Activated naive CD8-positive, alpha-beta T cell (primary cell): ENCODE measurements around the gene CCDC146.

Experiments used
- H3K27ac Mint-ChIP-seq: one replicate; pipeline ENCODE4 v1.8.0; 2021; ENCODE audit warnings: mixed read lengths
- H3K27me3 Mint-ChIP-seq: one replicate; pipeline ENCODE4 v1.8.0; 2021; ENCODE audit warnings: mixed read lengths
- H3K36me3 Mint-ChIP-seq: one replicate; pipeline ENCODE4 v1.8.0; 2021; ENCODE audit warnings: mixed read lengths
- H3K4me1 Mint-ChIP-seq: one replicate; pipeline ENCODE4 v1.8.0; 2021; ENCODE audit warnings: low read depth, mixed read lengths
- H3K4me3 Mint-ChIP-seq: one replicate; pipeline ENCODE4 v1.8.0; 2021; ENCODE audit warnings: mild to moderate bottlenecking, mixed read lengths
- H3K9me3 Mint-ChIP-seq: one replicate; pipeline ENCODE4 v1.8.0; 2021; ENCODE audit warnings: low read depth, mixed read lengths

Gene CCDC146

DNA sequence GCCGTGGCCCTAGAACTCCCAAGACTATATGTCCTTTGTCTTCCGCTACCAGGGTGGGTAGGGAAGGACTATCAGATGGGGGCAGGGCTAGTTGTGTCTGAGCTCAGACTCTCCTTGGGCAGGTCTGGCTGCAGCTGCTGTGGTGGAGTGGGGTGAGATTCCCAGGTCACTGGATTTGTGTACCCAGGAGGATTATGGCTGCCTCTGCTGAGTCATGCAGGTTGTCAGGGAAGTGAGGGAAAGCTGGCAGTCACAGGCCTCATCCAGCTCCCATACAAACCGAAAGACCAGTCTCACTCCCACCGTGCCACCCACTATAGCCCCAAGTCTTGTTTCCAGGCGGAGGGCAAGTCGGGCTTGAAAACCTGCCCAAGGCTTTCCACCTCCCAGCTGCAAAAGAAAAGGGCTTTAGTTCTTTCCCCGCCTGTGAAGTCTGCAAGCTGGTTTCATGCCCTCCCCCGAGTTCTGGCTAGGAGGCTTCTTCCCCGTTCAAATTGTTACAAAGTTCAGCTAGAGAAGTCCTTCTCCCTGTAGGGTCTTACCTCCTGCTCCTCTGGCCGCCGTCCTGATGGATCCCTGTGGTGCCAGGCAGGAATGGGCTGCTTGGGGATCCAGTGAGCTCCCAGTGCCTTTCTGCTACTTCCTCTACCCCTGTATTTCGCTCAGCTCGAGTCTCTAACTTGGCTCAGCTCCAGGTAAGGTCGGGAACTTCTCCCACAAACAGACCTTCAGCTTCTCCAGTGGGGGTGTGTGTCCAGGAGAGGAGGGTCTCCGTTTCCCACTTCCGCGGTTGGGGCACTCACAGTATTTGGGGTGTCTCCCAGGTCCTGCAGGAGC is 184.0 kb downstream of the CCDC146 start:
- H3K4me3 Mint-ChIP-seq = no peak overlapping the region
- H3K27ac Mint-ChIP-seq = no peak overlapping the region
- H3K9me3 Mint-ChIP-seq = peaks cover 10% of the 10 kb centered on the region
- H3K4me1 Mint-ChIP-seq = peaks cover 2% of the 10 kb centered on the region
- H3K27me3 Mint-ChIP-seq = no peaks in the 10 kb centered on the region
- peaks cover 36% of the 10 kb centered on the region for H3K36me3 Mint-ChIP-seq

DNA sequence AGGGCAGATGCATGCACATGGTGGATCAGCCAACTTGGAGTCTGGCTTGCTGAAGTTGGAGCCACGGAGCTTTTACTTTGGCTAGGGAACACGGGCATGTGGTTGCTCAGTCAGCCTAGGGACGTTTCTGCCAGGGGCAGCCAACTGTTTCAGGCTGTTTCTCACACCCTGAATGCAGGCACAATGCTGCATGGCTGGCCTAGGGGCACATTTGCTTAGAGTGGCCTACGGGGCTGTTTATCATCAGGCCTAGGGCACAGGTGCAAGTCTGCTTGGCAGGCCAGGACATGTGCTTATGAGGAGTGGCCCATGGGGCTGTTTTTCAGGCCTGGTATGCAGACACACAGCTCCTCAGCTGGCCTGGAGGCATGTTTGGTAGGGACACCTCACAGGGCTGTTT is 186.4 kb downstream of the CCDC146 start:
- no peak overlapping the region for H3K4me3 Mint-ChIP-seq
- H3K36me3 Mint-ChIP-seq = peaks cover 20% of the 10 kb centered on the region
- H3K27ac Mint-ChIP-seq = no peak overlapping the region
- peaks cover 2% of the 10 kb centered on the region for H3K4me1 Mint-ChIP-seq
- peaks cover 3% of the 10 kb centered on the region for H3K9me3 Mint-ChIP-seq
- H3K27me3 Mint-ChIP-seq = no peaks in the 10 kb centered on the region

DNA sequence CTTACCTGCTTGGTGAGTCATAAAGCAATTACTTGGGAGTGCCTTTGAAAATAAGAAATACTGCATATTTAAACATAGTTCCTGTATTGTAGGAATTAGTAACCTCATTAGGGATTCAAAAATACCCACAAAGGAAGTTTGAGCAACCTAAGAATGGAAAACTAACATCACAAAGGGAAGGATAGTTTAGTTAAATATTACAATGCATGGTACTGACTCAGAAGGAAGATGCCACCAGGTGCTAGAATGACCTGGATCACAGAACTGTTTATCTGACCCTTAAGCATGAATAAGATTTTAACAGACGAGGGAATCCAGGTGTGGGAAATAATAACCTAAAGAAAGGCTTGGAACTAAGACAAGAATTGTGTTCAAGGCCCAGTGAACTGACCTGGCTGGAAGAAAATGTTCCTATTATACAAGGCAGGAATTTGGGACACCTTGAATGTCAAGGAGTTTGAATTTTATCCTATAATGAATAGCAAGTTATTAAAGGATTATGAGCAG is 187.4 kb downstream of the CCDC146 start:
- Mint-ChIP-seq H3K36me3 (peaks cover 20% of the 10 kb centered on the region), H3K27me3 (no peaks in the 10 kb centered on the region), H3K4me1 (peaks cover 2% of the 10 kb centered on the region)

DNA sequence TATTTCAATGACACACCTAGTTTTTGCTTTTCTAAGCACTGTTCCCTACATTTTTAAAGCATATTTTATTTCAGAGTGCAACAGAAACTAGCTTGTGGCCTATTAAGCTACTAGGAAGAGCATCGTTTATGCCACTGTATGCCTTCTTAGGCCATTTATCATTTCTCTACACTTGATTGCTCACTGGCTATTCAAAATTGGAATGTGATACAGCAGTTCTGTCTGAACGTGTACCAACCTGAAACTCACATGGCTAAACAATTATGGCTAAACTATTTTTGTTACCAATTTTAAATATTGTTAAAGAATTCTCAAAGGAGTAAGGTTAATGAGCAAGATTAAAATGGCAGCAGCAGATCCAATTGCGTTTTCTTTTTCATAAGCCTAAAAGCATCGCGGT is 188.6 kb downstream of the CCDC146 start:
- H3K27me3 Mint-ChIP-seq = no peaks in the 10 kb centered on the region
- no peak overlapping the region for H3K27ac Mint-ChIP-seq
- peaks cover 2% of the 10 kb centered on the region for H3K4me1 Mint-ChIP-seq
- peaks cover 28% of the 10 kb centered on the region for H3K36me3 Mint-ChIP-seq
- no peaks in the 10 kb centered on the region for H3K9me3 Mint-ChIP-seq
- no peak overlapping the region for H3K4me3 Mint-ChIP-seq

More for the DNA sequence above, 187.4 kb downstream of the CCDC146 start:
- no peak overlapping the region for H3K4me3 Mint-ChIP-seq
- no peak overlapping the region for H3K27ac Mint-ChIP-seq
- no peaks in the 10 kb centered on the region for H3K9me3 Mint-ChIP-seq

DNA sequence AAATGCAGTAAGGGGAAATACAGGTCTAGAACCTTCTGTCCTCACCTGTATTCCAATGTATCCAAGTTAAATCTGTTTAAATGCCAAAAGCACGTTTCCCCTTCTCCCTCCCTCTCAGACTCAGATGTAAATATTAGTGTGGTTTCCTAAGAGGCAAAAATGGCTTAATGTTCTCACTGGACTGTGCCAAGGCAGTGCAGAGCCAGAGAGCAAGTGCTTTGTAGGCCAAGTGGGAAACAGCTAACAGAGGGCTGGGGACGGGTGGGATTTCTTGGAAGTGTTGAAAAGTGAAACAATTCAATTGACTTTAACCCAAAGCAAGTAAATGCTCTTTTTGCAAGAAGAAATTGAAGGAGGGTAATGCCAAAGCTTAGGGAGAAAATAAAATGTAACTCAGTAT is 190.7 kb downstream of the CCDC146 start:
- Mint-ChIP-seq H3K9me3 (no peaks in the 10 kb centered on the region), H3K27me3 (no peaks in the 10 kb centered on the region), H3K4me1 (no peaks in the 10 kb centered on the region), H3K27ac (no peak overlapping the region), H3K4me3 (no peak overlapping the region), H3K36me3 (peaks cover 34% of the 10 kb centered on the region)

DNA sequence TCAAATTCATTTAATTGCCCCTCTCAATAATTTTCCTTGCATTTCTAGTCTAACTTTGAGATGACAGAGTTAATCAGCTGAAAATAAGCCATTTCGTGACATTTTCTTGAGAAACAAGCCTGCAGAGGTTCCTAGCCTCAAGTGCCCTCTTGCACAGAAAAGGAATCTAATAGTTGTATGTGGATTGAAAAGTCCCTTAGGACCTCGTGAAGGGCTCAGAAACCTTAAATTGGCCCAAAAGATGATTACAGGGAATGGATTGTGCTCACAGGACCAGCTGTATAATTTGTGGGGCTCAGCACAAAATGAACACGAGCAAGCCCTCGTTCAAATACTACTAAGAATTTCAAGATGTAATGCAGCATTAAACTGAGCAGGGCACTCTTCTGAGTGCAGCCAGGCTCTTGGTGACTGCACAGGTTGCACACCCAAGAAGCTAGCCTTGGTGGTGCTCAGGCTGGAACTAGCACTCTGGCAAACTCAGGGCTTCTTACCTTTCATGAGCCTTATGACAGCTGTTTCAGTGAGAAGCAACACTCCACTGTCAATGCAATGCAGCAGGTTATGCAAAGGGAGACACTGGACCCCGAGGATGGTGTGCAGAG is 191.6 kb downstream of the CCDC146 start:
- Mint-ChIP-seq H3K27me3 (no peaks in the 10 kb centered on the region), H3K27ac (no peak overlapping the region), H3K36me3 (peaks cover 37% of the 10 kb centered on the region), H3K9me3 (no peaks in the 10 kb centered on the region), H3K4me1 (no peaks in the 10 kb centered on the region), H3K4me3 (no peak overlapping the region)

DNA sequence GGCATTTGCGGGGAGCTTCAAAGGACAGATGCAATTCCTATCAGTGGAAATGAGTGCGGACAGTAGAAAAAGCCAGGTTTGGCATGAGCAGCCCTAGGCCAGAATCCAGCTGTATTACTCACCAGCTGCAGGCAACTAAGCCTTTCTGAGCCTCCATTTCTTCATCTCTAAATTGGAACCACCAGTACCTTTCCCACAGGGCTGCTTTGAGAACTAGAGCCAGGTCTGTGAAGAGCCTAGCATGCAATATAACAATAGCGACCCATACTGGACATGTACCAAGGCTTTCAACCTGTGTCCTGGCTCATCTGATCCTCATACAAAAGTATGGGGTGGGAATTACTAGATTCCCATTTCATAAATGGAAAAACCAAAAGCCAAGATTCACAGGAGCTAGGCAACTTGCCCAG is 192.8 kb downstream of the CCDC146 start:
- Mint-ChIP-seq H3K9me3 (no peaks in the 10 kb centered on the region), H3K4me3 (no peak overlapping the region), H3K27me3 (no peaks in the 10 kb centered on the region), H3K4me1 (no peaks in the 10 kb centered on the region), H3K27ac (no peak overlapping the region), H3K36me3 (peaks cover 42% of the 10 kb centered on the region)

DNA sequence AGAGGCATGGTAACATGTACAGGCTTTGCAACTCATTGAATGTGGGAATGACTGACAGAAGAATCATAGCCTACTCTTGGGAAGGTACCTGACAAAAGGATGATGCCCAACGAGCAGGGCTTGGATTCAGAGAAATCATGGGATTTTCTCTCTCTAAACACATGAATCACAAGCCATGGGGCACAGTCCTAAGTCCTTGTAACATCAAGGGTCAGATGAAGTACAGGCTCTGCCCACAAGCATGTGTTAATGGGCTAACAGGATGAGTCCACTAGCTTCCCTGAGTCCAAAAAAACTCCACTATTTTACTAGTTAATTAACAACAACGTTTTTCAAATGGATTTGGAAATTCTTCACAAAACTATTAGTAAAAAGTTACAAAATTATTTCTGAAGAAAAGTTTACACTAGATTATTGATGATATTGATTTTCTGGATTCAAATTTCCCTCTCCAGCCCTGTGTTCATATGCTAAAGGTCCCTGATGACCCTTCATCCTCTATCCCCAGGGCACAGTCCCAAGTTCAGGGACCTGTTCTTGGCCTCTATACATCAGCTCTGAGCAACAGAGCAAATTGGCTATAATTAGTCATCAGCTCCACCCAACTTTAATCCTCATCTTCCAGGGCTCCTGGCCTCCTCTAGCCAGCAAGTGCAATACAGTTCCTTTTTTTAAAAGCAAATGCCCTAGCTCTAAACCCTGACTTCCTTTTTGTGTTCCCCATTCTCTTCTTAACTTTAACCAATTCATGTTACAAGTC is 194.0 kb downstream of the CCDC146 start:
- Mint-ChIP-seq H3K27me3 (no peaks in the 10 kb centered on the region), H3K27ac (no peak overlapping the region), H3K4me1 (no peaks in the 10 kb centered on the region), H3K9me3 (no peaks in the 10 kb centered on the region), H3K4me3 (no peak overlapping the region), H3K36me3 (peaks cover 39% of the 10 kb centered on the region)

DNA sequence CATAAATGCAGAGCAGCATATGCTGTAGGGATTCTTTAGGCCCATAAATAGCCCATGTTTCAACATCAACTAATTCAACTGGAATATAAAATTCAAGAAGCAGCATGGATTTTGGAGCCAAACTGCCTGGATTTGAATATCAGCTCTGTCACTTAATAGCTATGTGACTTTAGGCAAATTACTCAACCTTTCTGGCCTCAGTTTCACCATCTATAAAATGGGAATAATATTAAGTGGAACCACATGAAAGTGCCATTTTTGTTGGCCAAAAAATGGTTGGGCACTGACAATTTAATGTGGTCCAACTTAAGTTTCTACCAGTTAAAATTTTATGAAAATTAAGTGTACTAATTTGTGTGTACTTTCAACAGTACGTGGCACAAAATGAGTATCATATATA is 195.6 kb downstream of the CCDC146 start:
- peaks cover 41% of the 10 kb centered on the region for H3K36me3 Mint-ChIP-seq
- H3K27me3 Mint-ChIP-seq = no peaks in the 10 kb centered on the region
- H3K4me1 Mint-ChIP-seq = no peaks in the 10 kb centered on the region
- no peak overlapping the region for H3K4me3 Mint-ChIP-seq
- no peaks in the 10 kb centered on the region for H3K9me3 Mint-ChIP-seq
- H3K27ac Mint-ChIP-seq = no peak overlapping the region

DNA sequence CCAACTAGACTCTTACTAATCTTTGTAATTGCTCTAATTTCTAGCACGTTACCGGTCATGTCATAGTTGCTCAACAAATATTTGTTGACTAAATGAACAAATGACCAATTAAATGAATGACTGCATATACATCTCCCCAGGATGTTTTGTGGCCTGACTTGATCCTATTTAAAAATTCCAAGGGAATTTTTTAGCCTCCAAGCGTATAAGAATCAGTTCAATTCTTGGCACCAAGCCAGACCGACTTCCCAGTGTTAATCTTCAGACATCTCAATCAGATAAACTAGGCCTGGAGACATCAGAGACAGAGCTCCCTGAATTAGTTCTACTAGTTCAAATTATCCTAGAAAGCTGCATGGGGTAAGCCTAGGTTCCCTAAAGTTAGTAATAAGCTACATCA is 197.7 kb downstream of the CCDC146 start:
- no peaks in the 10 kb centered on the region for H3K27me3 Mint-ChIP-seq
- no peak overlapping the region for H3K27ac Mint-ChIP-seq
- H3K4me1 Mint-ChIP-seq = no peaks in the 10 kb centered on the region
- H3K9me3 Mint-ChIP-seq = no peaks in the 10 kb centered on the region
- H3K4me3 Mint-ChIP-seq = no peak overlapping the region
- peaks cover 39% of the 10 kb centered on the region for H3K36me3 Mint-ChIP-seq

DNA sequence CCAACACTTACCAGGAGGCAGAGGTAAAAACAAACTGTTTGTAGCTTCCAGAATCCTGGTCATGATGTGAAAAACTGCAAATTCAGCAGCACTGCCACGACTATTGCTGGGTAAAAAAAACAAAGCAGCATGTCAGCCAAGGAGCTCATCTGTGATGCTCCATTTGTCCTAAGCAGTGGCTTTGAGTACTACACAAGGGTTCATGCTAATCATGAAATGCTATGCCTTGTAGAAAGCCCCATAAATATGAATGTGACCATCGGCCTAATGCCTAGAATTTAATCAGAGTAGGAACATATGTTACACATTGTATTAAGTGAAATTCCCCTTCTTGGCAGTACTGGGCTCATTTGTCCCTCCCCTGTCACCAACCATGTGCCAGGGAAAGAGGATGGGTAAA is 198.3 kb downstream of the CCDC146 start:
- no peak overlapping the region for H3K4me3 Mint-ChIP-seq
- no peaks in the 10 kb centered on the region for H3K27me3 Mint-ChIP-seq
- H3K36me3 Mint-ChIP-seq = peaks cover 37% of the 10 kb centered on the region
- no peak overlapping the region for H3K27ac Mint-ChIP-seq
- no peaks in the 10 kb centered on the region for H3K9me3 Mint-ChIP-seq
- no peaks in the 10 kb centered on the region for H3K4me1 Mint-ChIP-seq

DNA sequence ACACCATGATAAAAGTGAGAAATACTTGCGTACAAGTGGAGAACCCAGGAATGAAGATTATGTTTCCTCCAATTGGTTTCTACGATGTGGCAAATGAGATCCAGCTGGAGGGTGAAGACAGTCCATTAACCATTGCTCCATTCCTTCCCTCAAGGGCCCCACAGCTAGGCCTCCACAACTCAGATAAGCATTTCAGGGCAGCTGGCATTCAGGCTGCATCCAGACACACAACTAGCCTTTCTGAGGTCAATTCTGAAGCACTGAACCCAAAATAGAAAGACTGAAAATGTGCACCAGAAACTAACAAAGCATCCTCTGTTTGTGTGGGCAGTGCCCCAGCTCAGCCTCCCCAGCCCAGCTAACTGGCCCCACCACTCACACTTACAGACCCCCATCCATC is 198.9 kb downstream of the CCDC146 start:
- H3K4me3 Mint-ChIP-seq = no peak overlapping the region
- peak overlapping the region; percentile 51 for H3K27ac Mint-ChIP-seq
- no peaks in the 10 kb centered on the region for H3K27me3 Mint-ChIP-seq
- H3K4me1 Mint-ChIP-seq = no peaks in the 10 kb centered on the region
- no peaks in the 10 kb centered on the region for H3K9me3 Mint-ChIP-seq
- H3K36me3 Mint-ChIP-seq = peaks cover 36% of the 10 kb centered on the region

DNA sequence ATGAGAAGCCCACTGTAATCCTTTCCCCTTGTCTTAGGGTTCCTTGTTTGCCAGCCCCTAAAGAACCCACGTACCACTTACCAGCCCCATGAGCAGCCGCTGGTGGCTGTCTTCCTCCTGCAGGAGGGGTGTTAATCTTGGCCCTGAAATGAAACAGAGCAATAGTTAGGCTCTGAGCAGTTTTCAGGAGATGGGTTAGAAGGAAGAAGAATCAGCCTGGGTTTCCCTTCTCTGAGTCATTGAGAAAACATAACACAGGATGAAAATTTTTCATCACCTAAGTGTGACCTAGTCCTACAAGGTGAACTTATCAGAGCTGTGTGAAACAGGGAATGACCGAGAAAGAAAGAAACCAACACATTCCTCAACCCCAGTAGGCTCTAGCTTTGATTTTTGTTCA is 203.7 kb downstream of the CCDC146 start:
- Mint-ChIP-seq H3K27me3 (no peaks in the 10 kb centered on the region), H3K27ac (no peak overlapping the region), H3K9me3 (no peaks in the 10 kb centered on the region), H3K4me3 (no peak overlapping the region), H3K36me3 (peaks cover 15% of the 10 kb centered on the region), H3K4me1 (peaks cover 40% of the 10 kb centered on the region)

DNA sequence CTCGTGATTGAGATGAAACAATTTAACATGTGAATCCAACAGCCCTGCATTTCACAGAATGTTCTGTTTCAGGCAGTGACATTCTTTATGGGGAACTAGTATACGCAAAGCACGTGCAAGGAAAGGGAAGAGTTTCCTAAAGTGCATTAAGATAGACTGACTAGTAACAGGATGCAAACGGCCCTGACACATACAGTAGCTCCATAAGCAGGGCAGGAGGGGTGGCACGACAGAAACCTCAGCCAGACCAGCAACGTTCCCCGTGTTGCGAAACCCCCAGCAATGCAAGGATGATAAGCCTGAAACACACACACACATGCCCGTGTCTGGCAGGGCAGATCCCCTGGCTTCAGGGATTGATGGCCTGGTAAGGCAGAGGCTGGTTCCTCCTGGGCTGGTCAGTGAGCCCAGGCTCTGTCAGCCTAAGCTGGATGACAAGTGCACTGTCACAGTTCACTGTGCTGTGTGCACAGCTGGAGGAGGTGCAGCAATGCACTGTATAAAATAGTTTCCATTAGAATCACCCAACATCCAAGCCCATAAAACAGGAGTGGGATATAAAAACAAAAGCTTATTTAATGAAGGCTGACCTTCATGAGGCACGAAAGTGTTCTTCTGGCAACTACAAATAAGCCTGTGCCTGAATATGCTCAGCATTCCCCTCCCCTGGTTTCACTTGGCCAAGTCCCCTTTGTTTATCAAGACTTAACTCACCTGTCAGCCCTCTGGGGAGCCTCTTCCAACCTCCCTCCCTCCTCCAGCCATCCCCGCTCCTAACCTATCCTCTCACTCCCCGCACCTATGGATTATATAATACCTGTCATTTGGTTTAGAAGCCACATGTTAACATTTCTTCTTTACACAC is 204.9 kb downstream of the CCDC146 start:
- Mint-ChIP-seq H3K4me1 (peaks cover 48% of the 10 kb centered on the region), H3K4me3 (peak overlapping the region; percentile 62), H3K36me3 (peaks cover 15% of the 10 kb centered on the region)

More for the DNA sequence above, 204.9 kb downstream of the CCDC146 start:
- Mint-ChIP-seq H3K9me3 (no peaks in the 10 kb centered on the region), H3K27ac (no peak overlapping the region), H3K27me3 (no peaks in the 10 kb centered on the region)
